AG04449 (cell line): ENCODE results near the gene ARHGAP18.

Experiments used
- CTCF ChIA-PET: fragments of 350-600 bp; formaldehyde crosslinking; extraction: SDS; loops from one replicate; lab custom pipeline; 2021; ENCODE audit warnings: antibody characterized with exemption; lab: Yijun Ruan, JAX
- POLR2A ChIA-PET: fragments of 400-600, 350-600 bp; formaldehyde crosslinking; extraction: SDS; loops from one replicate; lab custom pipeline; 2020; ENCODE audit warnings: antibody characterized with exemption, inconsistent platforms; lab: Yijun Ruan, JAX
- DNase-seq: peaks from one replicate; pipeline ENCODE4 v3.0.0-alpha.2; 2010; ENCODE audit warnings: low read depth, low spot score
- H3K4me3 ChIP-seq: 2 replicates; pipeline ENCODE4 v1.5.1; 2011; ENCODE audit warnings: low read depth, mild to moderate bottlenecking, control low read depth, low read length
- CTCF ChIP-seq: IDR thresholded peaks from one replicate; pipeline ENCODE4 v1.5.1; 2011; ENCODE audit warnings: mild to moderate bottlenecking, moderate library complexity, low read length, control low read depth, inconsistent platforms; ENCODE audit not compliant: insufficient read depth; ENCODE audit errors: missing control alignments

ARHGAP18 gene

GRCh38 chr6:129670634-129671033 lies 39.3 kb downstream of the ARHGAP18 start:
- POLR2A ChIA-PET, result no interaction called here
- DNase-seq, result no peak
- no peak for TF ChIP-seq CTCF
- H3K4me3 ChIP-seq, result no peak overlapping the region
- CTCF ChIA-PET, result interaction anchor here (0.7 to 2.8 kb wide), 6 partner anchors 9 to 351 kb away, joined by 3 to 22 read pairs (median 5); no protein-coding TSS in a partner anchor

- TF ChIP-seq CTCF, result no peak
- ChIA-PET CTCF (interaction anchor here (0.9 to 1.4 kb wide), 3 partner anchors 8 to 70 kb away, joined by 3 to 6 read pairs (median 5); no protein-coding TSS in a partner anchor), POLR2A (no interaction called here)
- no peak for DNase-seq
- no peak overlapping the region for H3K4me3 ChIP-seq
Observed at GRCh38 chr6:129667621-129668020, 42.4 kb downstream of the ARHGAP18 start.

GRCh38 chr6:129667034-129667433 lies 42.9 kb downstream of the ARHGAP18 start:
- no peak for DNase-seq
- CTCF ChIA-PET, result interaction anchor here (1.8 kb wide), 1 partner anchor 69 kb away, joined by 20 read pairs; no protein-coding TSS in a partner anchor
- no peak overlapping the region for H3K4me3 ChIP-seq
- POLR2A ChIA-PET, result no interaction called here
- TF ChIP-seq CTCF, result no peak

GRCh38 chr6:129665555-129665954 lies 44.4 kb downstream of the ARHGAP18 start:
- TF ChIP-seq CTCF, result no peak
- POLR2A ChIA-PET, result no interaction called here
- CTCF ChIA-PET, result interaction anchor here (0.7 to 1.8 kb wide), 9 partner anchors 20 to 168 kb away, joined by 3 to 20 read pairs (median 4); no protein-coding TSS in a partner anchor

GRCh38 chr6:129663531-129663930 lies 46.4 kb downstream of the ARHGAP18 start:
- H3K4me3 ChIP-seq, result no peak overlapping the region
- ChIA-PET POLR2A (no interaction called here), CTCF (interaction anchor here (1.0 to 1.4 kb wide), 3 partner anchors 10 to 65 kb away, joined by 3 to 5 read pairs (median 3); no protein-coding TSS in a partner anchor)
- TF ChIP-seq CTCF, result no peak
- no peak for DNase-seq

More at GRCh38 chr6:129665555-129665954, 44.4 kb downstream of the ARHGAP18 start:
- no peak overlapping the region for H3K4me3 ChIP-seq
- no peak for DNase-seq

- no peak for TF ChIP-seq CTCF
- POLR2A ChIA-PET, result no interaction called here
- no peak overlapping the region for H3K4me3 ChIP-seq
- DNase-seq, result no peak
- CTCF ChIA-PET, result interaction anchor here (1.0 to 1.4 kb wide), 4 partner anchors 9 to 65 kb away, joined by 3 to 5 read pairs (median 3); no protein-coding TSS in a partner anchor
Observed at GRCh38 chr6:129662980-129663431, 47.0 kb downstream of the ARHGAP18 start.
